Measurements from ENCODE around the gene ZMIZ1.

The ZMIZ1 gene

GRCh38 chr10:79163666-79163975 is 94.9 kb downstream of the ZMIZ1 start:
- DNase-seq (ENCODE audit: low read depth in 2 of 2) = no peak
- TF ChIP-seq CTCF (IDR thresholded peaks at IDR 0.05; ENCODE audit: low read depth, low read length) = no peak
- H3K4me3 ChIP-seq (replicated peaks in 1 of 2; ENCODE audit: low read depth in 2 of 2, low read length in 2 of 2) = no peak overlapping the region

- DNase-seq (ENCODE audit: low read depth in 2 of 2) = no peak
- TF ChIP-seq CTCF (IDR thresholded peaks at IDR 0.05; ENCODE audit: low read depth, low read length) = no peak
- H3K4me3 ChIP-seq (replicated peaks in 1 of 2; ENCODE audit: low read depth in 2 of 2, low read length in 2 of 2) = no peak overlapping the region
These were observed 95.3 kb downstream of the ZMIZ1 start for GRCh38 chr10:79164075-79164474.

GRCh38 chr10:79165070-79165778 is 96.5 kb downstream of the ZMIZ1 start:
- no peak for TF ChIP-seq CTCF (IDR thresholded peaks at IDR 0.05; ENCODE audit: low read depth, low read length)
- no peak for DNase-seq (ENCODE audit: low read depth in 2 of 2)

GRCh38 chr10:79166312-79166721 is 97.6 kb downstream of the ZMIZ1 start:
- DNase-seq (ENCODE audit: low read depth in 2 of 2) = no peak
- TF ChIP-seq CTCF (IDR thresholded peaks at IDR 0.05; ENCODE audit: low read depth, low read length) = no peak
- H3K4me3 ChIP-seq (replicated peaks in 1 of 2; ENCODE audit: low read depth in 2 of 2, low read length in 2 of 2) = no peak overlapping the region

More at GRCh38 chr10:79165070-79165778, 96.5 kb downstream of the ZMIZ1 start:
- H3K4me3 ChIP-seq (replicated peaks in 1 of 2; ENCODE audit: low read depth in 2 of 2, low read length in 2 of 2) = no peak overlapping the region

GRCh38 chr10:79166741-79167140 is 98.0 kb downstream of the ZMIZ1 start:
- TF ChIP-seq CTCF (IDR thresholded peaks at IDR 0.05; ENCODE audit: low read depth, low read length) = no peak
- DNase-seq (ENCODE audit: low read depth in 2 of 2) = no peak
- no peak overlapping the region for H3K4me3 ChIP-seq (replicated peaks in 1 of 2; ENCODE audit: low read depth in 2 of 2, low read length in 2 of 2)

GRCh38 chr10:79167537-79167936 is 98.8 kb downstream of the ZMIZ1 start:
- TF ChIP-seq CTCF (IDR thresholded peaks at IDR 0.05; ENCODE audit: low read depth, low read length) = no peak
- DNase-seq (ENCODE audit: low read depth in 2 of 2) = no peak
- H3K4me3 ChIP-seq (replicated peaks in 1 of 2; ENCODE audit: low read depth in 2 of 2, low read length in 2 of 2) = no peak overlapping the region

GRCh38 chr10:79168210-79168609 is 99.4 kb downstream of the ZMIZ1 start:
- DNase-seq (ENCODE audit: low read depth in 2 of 2) = no peak
- no peak overlapping the region for H3K4me3 ChIP-seq (replicated peaks in 1 of 2; ENCODE audit: low read depth in 2 of 2, low read length in 2 of 2)
- TF ChIP-seq CTCF (IDR thresholded peaks at IDR 0.05; ENCODE audit: low read depth, low read length) = no peak

Measured in cardiac fibroblast (primary cell).